ENCODE results near the gene SEZ6. TPM values are rescaled to one million over a fixed set of nuclear protein-coding genes. Genes with fewer than 3 reads are reported as not detected.

The SEZ6 gene
- total RNA-seq, 1 donor from 2014 or later: 1.5 TPM

DNA sequence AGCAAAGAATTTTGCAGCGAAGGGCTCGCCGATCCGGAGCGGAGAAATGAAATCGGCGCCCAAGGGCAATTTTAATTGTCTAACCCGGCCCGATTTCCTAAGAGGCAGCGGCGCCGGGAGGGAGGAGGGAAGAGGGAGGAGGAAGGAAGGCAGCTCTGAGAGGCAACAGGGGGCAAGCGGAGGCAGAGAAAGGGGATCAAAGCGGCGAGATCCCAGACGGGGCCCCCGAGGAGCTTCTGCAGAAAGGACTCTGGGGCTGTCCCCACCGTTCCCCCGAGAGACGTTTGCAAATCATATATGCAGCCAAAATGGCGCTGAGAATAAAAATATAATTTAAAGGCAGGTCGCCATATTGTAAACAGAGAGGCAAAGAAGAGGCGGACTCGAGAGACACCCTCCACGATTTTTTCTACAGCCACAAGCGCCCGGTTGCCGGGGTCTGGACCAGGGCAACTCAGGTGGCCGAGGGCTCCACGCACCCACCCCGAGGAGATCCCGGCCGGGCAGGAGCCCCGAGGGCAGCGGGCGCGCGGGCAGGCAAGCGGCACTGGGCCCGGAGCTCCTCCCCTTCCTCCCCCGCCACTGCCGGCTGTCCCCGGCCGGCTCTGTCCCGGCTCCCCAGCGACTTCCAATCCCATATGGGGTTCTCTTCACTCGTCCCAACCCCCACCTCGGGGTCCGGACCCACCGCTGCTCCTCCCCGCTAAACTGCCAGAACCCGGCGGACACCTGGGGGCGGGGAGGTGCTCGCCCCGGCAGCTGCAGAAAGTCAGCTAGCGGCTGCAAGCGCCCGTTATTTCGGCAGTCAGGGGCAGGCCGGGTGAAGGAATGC lies 56.4 kb downstream of the SEZ6 start:
- H3K4me1 ChIP-seq: peaks cover 21% of the 10 kb centered on the region
- TF ChIP-seq EZH2 (IDR thresholded peaks at IDR 0.05): no peak
- no peak for TF ChIP-seq EZH2phosphoT487 (IDR thresholded peaks at IDR 0.05)
- TF ChIP-seq CTCF (IDR thresholded peaks at IDR 0.05): no peak
- H3K27me3 Mint-ChIP-seq (ENCODE audit: insufficient read depth, low read depth): peaks cover 3% of the 10 kb centered on the region
- H3K9me3 Mint-ChIP-seq: no peaks in the 10 kb centered on the region
- no peaks in the 10 kb centered on the region for H3K36me3 ChIP-seq
- peak; percentile 86 for DNase-seq (ENCODE audit: low spot score)
- H3K4me1 Mint-ChIP-seq: peaks cover 29% of the 10 kb centered on the region
- peak overlapping the region; percentile 96 for H3K4me3 Mint-ChIP-seq
- no peaks in the 10 kb centered on the region for H3K9me3 ChIP-seq (ENCODE audit: low read depth)
- H3K27me3 ChIP-seq: no peaks in the 10 kb centered on the region
- peak overlapping the region; percentile 43 for H2AFZ ChIP-seq (replicated peaks)
- H3K4me2 ChIP-seq: peak overlapping the region; percentile 88
- H3K79me2 ChIP-seq (ENCODE audit: low read depth): peaks cover 68% of the 10 kb centered on the region
- peaks cover 11% of the 10 kb centered on the region for H3K36me3 Mint-ChIP-seq
- peak overlapping the region; percentile 80 for H3K4me3 ChIP-seq
- peaks cover 71% of the 10 kb centered on the region for H3F3A ChIP-seq (ENCODE audit: low read depth)
- H3K27ac ChIP-seq: peak overlapping the region; percentile 86
- peaks cover 56% of the 10 kb centered on the region for H4K20me1 ChIP-seq (ENCODE audit: low read depth)
- peak overlapping the region; percentile 89 for H3K27ac Mint-ChIP-seq
- peak overlapping the region; percentile 52 for H3K9ac ChIP-seq

GRCh38 chr17:28948873-28949184 lies 57.0 kb downstream of the SEZ6 start:
- Histone ChIP-seq H4K20me1 (ENCODE audit: low read depth) (peaks cover 61% of the 10 kb centered on the region), H3K79me2 (ENCODE audit: low read depth) (peaks cover 74% of the 10 kb centered on the region), H3K4me1 (peaks cover 21% of the 10 kb centered on the region), H3K27ac (peak overlapping the region; percentile 86), H3K9ac (peak overlapping the region; percentile 52), H3K4me3 (peak overlapping the region; percentile 80), H3K27me3 (no peaks in the 10 kb centered on the region), H3K4me2 (peak overlapping the region; percentile 88), H3F3A (ENCODE audit: low read depth) (peaks cover 76% of the 10 kb centered on the region), H3K9me3 (ENCODE audit: low read depth) (no peaks in the 10 kb centered on the region), H3K36me3 (no peaks in the 10 kb centered on the region), H2AFZ (replicated peaks) (peak overlapping the region; percentile 43)
- DNase-seq (ENCODE audit: low spot score): peak; percentile 86
- H3K36me3 Mint-ChIP-seq: peaks cover 11% of the 10 kb centered on the region
- H3K4me1 Mint-ChIP-seq: peaks cover 29% of the 10 kb centered on the region
- peak overlapping the region; percentile 96 for H3K4me3 Mint-ChIP-seq
- peak overlapping the region; percentile 89 for H3K27ac Mint-ChIP-seq
- peaks cover 3% of the 10 kb centered on the region for H3K27me3 Mint-ChIP-seq (ENCODE audit: insufficient read depth, low read depth)
- no peaks in the 10 kb centered on the region for H3K9me3 Mint-ChIP-seq
- TF ChIP-seq EZH2 (IDR thresholded peaks at IDR 0.05) (no peak), EZH2phosphoT487 (IDR thresholded peaks at IDR 0.05) (no peak), CTCF (IDR thresholded peaks at IDR 0.05) (no peak)

DNA sequence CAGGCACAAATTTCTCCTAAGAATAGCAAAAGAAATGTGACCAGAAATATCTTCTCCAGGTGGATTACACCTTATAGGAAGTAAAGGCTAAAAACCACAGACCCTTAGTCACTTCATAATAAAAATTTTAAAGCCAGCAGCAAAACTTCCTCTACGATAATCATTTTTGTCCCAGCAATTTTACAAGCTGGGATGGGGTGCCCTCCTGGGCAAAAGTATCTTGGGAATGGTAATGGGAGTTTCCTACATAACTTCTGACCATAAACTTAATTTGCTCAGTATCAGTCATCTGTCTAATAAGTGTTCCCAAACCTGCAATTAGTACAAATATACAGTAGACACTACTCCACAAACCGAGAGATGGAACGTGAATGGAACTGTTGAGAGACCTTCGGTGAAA lies 57.5 kb downstream of the SEZ6 start:
- Mint-ChIP-seq H3K4me3 (peak overlapping the region; percentile 96), H3K36me3 (peaks cover 14% of the 10 kb centered on the region), H3K27me3 (ENCODE audit: insufficient read depth, low read depth) (peaks cover under 1% of the 10 kb centered on the region), H3K9me3 (no peaks in the 10 kb centered on the region), H3K27ac (no peak overlapping the region), H3K4me1 (peaks cover 29% of the 10 kb centered on the region)
- Histone ChIP-seq H3K9me3 (ENCODE audit: low read depth) (no peaks in the 10 kb centered on the region), H3K9ac (peak overlapping the region; percentile 52), H3K79me2 (ENCODE audit: low read depth) (peaks cover 79% of the 10 kb centered on the region), H3F3A (ENCODE audit: low read depth) (peaks cover 77% of the 10 kb centered on the region), H4K20me1 (ENCODE audit: low read depth) (peaks cover 61% of the 10 kb centered on the region), H3K4me2 (peak overlapping the region; percentile 88), H3K4me1 (peaks cover 21% of the 10 kb centered on the region), H3K27ac (peak overlapping the region; percentile 86), H3K4me3 (peak overlapping the region; percentile 80), H2AFZ (replicated peaks) (no peak overlapping the region), H3K36me3 (no peaks in the 10 kb centered on the region), H3K27me3 (no peaks in the 10 kb centered on the region)
- TF ChIP-seq CTCF (IDR thresholded peaks at IDR 0.05) (no peak), EZH2 (IDR thresholded peaks at IDR 0.05) (no peak), EZH2phosphoT487 (IDR thresholded peaks at IDR 0.05) (no peak)
- no peak for DNase-seq (ENCODE audit: low spot score)

All from neural progenitor cell (in vitro differentiated cells).